Activated T-cell treated with anti-CD3 and anti-CD28 coated beads for 1 hour (primary cell): ENCODE results near the gene SPATA46.

Experiments
- DNase-seq: peaks from one replicate; pipeline ENCODE4 v3.0.0-alpha.2; 2020; ENCODE audit warnings: low read depth

SPATA46 gene

DNA sequence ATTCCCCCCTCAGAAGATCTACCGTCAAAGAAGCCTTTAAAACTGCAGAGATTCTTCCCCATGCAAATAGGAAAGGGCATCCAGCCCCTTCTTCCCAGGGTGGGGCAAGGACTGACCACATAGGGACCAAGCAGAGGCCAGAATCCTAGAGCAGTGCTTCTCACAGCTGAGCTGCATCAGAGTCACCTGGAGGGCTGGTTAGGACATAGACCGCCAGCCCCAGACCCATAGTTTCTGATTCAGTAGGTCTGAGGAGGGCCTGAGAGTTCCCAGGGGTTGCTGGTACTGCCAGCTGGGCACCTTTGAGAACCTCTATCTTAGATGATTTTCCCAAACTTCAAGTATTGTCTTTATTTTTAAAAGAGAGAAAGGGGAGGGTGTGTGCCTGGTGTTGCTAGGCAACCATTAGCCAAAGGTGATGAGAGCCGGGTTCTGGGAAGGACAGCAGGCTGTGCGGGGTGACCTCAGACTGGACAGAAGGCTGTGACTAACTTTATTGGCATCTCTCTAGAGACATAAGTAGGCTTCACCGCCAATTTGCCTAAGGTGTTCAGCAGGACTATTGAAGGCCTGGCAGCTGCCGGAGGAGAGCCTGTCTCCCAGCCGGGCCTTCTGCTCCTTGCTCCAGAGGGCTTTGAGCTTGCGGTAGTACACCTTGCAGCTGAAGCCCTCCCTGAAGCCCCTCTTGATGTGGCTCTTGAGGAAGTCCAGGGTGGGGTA, 3.0 kb downstream of the SPATA46 start:
- no peak for DNase-seq

DNA sequence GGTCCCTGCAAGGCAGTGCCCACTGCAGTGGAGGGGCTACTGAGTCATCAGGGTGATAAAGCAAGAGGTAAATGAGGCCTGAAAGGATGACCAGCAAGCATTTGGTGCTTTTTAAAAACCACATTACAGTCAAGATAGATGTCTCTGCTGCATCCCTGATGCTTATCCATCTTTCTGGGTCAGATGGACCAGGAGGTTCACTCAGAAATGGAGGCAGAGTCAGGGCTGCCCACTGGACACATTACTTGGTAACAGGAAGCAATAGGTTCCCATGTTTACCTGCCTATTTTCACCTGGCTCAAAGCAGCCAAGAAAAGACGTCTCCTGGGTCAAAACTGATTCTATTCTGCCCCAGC, 3.6 kb downstream of the SPATA46 start:
- no peak for DNase-seq

DNA sequence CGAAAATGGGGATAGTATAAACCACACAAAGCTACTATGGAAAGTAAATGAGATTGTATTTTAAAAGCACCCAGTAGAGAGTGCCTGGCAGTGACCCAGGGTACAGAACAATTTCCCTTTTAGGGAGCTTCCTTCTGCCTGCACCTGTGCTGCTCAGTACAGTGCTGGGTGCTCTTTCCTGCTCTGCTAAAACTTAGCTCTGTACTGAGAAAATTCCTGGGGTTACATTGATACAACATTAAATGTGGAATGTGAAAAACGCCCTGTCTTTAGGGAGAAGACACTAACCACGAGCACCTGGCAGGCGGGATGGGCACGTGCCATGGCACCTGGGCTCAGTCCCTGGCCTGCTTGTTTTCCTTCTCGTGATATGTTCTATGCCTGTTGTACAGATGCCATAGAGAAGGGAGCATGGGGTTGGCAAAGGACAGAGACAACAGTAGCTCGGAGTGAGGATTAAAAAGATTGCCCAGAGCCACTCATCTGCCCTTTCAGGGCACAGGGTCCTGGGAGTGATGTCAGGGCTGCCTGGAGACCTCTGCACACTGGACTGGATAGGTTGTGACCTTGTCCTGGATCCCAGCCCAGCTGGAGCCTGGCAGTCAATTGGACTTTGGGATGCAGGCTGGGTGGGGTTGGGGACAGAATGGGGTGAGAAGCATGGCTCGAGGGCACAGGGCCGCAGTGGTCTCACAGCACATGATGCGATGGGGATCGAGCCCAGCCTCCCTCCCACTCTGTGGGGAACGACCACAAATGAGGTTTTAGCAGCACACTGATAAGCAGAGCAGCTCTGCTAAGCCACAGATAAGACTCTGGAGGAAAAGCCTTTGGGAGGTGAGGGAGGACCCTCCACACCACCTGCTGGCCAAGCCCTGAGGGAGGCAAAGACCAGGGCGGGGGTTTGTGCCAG, 4.2 kb downstream of the SPATA46 start:
- no peak for DNase-seq

DNA sequence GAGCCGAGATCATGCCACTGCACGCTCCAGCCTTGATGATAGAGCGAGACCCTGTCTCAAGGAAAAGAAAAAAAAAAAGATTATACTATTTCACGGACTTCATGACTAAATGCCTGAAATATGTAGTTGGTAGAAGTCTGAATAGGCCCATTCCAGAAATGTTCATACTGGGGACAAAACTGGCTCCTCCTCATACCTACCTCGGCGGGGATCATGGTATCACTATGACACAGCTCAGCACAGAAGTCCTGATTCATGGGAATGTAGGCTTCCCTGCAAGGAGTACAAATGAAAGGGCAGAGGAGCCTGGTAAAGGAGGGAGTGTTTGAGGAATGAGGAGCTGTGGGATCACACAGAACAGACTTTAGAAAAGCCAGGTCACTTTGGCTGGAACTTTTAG, 5.0 kb downstream of the SPATA46 start:
- DNase-seq = no peak

DNA sequence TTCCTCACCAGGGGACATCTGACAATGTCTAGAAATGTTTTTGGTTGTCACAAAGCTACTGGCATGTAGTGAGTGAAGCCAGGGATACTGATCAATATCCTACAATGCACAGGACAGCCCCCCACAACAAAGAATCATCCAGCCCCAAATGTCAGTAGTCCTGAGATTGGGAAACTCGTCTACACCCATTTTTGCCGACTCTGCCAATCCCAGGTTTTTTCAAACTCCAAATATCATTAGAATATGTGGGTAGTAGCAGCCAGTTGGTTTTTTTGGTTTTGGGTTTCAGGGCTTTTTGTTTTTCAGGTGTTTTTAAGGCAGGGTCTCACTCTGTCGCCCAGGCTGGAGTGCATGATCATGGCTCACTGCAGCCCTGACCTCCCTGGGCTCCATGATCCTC, 5.9 kb downstream of the SPATA46 start:
- DNase-seq = no peak

DNA sequence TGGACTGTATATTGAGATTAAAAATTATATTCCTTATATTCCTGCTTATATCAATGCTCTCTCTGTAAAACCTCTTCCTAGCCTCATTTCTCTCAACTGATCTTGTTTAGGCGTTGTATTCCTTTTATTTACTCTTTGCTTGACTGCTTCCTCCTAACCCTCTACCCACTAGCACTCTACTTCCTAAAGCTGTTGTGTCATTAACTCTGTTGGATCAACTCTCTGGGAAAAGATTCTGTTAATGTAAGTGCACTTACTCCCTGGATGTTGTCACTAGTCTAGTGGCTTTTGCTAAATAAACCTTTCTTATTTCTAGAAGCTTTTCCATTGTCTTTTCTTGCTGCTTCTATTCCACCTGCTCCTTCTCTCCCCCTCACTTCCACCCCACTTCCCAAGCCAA, 6.5 kb downstream of the SPATA46 start:
- no peak for DNase-seq

DNA sequence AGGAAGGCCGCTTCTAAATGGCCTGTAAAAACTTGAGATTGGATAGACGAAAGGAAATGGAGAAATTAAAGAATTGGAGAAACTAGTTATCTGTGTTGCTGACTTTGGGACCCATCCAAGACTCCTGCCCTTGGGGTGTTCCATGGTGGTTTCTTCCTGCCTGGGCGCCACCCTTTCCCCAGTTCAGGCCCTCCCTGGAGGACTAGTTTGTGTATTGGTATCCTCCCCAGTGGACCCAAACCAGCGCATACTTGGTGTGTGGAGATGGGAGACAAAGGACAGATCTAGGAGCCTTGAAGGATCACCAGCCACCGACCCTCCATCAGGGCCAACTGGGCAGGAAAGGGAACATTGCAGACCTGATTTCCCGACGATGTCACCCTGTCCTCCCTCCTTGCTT, 7.1 kb downstream of the SPATA46 start:
- DNase-seq = no peak

DNA sequence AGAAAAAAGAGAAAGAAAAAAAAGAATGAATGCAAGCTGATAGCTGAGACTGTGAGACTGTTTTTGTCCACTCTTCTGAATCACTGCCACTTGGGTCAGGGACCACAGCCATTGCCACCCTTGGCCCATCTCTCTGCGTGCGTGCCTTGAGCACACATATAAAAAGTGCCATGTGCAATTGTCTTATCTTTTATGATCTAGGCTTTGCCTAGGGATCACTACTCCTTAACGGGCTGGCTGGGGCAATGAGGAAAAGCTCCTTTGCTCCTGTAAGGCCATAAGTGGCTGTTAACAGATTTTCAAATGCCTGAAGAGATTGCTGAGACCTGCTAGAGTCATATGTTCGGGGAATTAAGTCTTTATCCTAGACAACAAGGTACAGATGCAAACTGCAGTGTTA, 8.2 kb downstream of the SPATA46 start:
- DNase-seq = no peak

DNA sequence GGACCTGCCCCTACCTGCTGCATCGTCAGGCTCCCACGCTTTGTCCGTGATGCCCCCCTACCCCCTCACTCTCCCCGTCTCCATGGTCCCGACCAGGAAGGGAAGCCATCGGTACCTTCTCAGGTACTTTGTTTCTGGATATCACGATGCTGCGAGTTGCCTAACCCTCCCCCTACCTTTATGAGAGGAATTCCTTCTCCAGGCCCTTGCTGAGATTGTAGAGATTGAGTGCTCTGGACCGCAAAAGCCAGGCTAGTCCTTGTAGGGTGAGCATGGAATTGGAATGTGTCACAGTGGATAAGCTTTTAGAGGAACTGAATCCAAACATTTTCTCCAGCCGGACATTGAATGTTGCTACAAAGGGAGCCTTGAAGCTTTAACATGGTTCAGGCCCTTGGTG, 8.9 kb downstream of the SPATA46 start:
- no peak for DNase-seq

DNA sequence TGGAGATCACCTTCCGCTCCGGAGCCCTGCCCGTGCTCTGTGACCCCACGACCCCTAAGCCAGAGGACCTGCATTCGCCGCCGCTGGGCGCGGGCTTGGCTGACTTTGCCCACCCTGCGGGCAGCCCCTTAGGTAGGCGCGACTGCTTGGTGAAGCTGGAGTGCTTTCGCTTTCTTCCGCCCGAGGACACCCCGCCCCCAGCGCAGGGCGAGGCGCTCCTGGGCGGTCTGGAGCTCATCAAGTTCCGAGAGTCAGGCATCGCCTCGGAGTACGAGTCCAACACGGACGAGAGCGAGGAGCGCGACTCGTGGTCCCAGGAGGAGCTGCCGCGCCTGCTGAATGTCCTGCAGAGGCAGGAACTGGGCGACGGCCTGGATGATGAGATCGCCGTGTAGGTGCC, 9.6 kb downstream of the SPATA46 start:
- no peak for DNase-seq

DNA sequence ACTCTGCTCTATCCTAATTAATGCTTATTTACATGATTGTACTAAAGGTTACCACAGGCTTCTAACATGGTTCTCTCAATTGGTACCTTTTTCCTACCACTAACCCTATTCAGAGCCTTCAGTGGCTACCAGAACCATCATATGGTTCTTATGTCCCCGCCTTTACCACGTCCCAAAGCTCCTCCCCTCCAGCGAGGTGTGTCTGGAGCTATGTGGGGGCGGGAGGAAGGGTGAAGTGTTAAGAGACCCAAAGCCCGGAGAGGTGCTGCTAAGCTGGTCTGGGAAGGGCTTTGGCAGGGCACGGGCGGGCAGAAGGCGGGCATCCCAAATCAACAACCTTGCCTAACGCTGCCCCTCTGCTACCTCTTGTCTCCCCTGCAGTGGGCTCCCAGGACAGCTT, 10.0 kb downstream of the SPATA46 start:
- DNase-seq = no peak

DNA sequence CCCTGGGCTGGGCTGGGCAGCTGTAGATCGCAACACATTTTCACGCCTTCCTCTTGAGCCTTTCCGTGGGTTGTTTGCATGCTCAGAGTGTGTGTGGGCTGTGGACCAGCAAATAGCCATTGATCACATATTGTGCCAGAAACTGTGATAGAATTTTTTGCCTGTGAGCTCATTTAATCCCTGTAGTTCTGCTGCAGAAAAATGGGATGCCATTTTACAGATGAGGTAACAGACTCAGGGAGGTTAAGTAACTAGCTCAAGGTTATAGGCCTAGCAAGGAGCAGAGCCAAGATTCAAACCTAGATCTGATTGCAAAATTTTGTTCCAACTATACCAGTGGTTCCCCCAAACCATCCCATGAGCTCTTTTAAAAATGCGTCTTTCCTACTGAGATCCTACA, 10.5 kb downstream of the SPATA46 start:
- no peak for DNase-seq

DNA sequence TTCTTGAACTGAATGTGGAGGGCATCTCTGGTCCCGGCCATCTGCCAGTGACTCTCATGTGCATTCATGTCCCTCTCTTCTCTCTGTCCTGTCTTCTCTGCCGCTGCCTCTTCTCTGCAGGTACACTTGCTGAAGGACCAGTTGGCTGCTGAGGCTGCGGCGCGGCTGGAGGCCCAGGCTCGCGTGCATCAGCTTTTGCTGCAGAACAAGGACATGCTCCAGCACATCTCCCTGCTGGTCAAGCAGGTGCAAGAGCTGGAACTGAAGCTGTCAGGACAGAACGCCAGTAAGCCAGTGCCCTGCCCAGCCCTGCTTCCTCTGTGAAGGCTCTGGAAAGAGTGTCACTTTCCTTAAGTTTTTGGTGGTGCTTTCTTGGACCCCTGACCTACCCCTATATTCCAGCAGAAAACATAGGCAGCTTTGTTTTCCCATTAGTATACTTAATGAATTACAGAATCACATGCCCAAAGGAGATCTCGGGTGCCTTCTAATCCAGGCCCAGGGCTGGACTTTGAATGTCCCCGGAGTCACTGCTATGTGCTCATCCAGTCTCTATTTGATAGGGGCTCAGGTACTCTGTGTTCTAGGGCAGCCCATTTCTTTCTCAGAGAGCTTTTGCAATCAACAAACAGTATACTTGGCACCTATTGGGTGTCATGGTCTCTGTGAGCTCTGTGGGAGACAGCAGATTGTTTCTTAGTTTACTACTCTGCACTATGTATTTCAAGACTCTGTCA, 11.2 kb downstream of the SPATA46 start:
- DNase-seq = no peak

DNA sequence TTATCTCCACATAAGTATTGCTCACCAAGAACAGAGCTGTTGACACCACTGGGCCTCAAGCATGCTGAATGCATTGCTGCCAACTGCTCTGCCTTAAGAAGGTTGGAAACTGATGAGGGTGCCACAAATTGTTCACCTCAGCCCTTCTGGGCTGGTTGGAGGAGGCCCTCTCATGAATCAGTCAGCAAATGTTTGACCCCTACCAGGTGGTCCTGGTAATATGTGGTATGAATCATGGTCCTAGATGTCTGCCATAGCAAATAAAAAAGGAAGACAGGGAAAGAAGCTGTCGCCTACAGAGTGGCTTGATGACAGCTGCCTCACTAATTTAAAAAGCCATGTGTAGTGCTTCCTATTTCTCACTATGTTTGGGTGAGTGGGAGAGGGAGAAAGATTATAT, 12.2 kb downstream of the SPATA46 start:
- no peak for DNase-seq

DNA sequence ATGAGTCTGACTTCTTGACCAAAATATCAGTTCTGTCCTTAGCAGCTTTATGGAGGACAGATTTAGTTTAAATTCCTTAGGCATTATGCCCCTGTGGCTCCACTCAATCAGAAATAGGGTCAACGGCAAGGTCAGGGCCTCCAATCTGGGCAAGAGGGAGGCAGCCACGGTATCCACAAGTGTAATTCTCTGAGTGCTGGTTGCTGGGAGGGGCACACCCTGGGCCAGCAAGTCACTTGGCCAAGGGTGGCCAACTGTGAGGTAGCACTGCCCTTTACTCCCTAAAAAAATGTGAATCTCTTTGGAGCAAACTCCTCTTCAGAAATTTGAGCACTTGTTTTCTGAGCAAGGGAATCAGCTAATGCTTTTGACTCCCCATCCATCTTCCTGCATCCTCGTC, 12.8 kb downstream of the SPATA46 start:
- DNase-seq = no peak

DNA sequence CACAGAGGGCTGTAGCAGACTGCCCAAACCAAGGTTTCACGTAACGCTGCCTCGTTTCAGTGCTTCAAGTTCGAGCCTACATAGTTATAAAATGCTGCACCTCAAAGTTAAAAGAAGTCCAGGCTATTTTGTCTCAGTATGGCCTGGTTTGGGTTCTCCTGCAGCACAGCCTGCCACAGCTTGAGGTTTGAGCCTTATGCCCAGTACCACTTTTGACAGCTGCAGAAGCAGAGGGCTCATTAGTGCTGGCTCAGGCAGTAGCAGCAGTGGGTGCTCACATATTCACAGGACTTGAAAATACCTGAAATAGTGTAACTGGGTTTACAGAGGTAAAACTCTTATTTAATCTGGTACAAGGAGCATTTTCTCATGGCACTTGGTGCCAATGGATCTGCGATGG, 15.3 kb downstream of the SPATA46 start:
- DNase-seq = no peak

DNA sequence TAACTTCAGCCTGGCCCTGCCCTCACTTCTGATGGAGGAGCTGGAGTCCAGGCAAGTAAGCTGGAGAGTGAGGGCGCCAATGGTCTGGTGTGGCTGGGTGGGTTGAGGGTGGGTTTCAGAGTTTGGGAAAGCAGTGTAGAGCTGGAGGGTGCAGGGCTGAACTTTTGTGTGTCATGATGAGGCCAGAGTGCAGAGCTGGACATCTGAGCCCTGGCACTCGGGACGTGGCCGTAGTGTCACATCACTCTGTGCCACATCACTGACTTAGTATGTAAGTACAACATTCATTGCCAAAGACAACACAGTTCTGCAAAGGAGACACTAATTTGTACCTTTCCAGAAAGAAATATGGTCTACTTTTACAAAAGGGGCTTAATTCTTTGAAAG, 15.8 kb downstream of the SPATA46 start:
- no peak for DNase-seq

DNA sequence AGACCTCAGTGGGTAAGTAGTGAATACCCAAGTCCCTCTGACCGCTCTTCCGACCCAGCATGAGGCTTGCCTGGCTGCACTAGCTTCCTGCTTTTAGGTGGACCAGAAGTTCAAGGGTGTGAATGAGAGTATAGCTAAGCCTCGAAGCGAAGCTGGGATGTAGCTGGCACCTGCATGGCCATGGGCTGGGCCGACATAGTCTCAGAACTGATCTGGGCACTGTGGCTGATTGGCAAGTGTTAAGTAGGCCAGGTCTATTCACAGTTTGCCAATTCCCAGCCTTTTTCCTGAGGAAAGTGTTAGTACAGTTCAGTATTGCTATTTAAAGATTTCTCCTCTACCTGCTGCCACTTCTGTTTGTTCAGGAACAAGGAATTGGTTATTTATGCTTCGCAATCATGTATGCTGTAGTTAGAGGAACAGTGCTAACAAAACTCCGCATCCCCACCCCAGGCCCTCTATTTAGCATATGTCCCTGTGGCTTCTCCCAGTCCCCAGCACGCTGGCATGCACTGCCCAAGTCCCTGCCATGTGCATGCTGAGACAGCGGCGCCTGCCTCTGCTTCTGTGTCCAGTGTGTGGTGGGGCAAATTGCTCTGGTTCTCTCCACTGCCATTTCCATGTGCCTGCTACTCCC, 16.3 kb downstream of the SPATA46 start:
- no peak for DNase-seq

DNA sequence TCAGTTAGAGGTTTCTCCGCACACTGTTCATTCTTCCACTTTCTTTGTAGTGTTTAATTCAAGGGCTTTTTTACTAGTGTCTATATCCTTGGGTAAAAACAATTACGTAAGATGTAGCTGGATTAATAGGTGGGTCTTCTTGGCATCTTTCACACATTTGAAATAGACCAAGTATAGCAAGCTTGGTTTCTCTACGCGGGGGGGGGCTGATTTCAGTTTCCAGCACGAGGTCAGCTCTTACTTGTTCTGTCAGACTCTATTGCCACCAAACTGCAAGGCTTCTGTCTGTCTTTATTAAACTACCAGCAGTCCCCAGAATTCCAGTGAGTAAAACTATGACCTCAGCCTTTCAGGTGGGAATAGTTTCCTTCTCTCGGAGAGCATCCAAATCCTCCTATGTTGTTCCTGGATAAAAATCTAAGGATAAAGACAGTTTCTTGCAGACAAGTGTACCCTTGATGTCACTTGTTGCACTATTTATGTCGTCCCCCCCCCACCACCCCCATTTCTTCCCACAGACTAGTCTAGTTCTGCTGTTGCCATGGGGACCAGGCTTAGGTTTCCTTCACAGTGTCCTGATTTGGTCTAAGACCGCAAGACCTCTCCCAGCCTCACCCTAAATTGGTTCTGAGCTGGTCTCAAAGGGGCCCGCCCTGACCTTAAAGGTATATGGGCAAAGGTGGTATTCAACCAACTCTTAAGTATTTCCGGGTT, 17.0 kb downstream of the SPATA46 start:
- DNase-seq = no peak

DNA sequence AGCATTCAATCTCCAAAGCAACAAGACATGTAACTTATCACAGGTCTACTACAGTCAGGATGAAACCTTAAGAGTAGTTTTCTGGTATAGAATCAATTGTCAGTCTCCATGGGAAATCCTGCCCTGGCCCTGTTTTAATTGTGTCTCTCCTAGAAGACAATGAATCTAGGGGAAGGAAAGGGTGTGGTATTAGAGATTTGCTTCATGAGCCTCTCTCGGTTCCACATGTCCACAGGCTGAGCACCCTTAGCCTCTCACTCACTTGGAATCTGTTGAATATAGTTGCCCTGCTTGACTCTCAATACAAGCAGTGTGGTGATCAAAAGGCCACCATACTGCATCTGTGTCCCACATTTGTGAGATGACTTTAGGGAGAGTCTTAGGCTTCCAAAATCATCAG, 17.7 kb downstream of the SPATA46 start:
- no peak for DNase-seq

DNA sequence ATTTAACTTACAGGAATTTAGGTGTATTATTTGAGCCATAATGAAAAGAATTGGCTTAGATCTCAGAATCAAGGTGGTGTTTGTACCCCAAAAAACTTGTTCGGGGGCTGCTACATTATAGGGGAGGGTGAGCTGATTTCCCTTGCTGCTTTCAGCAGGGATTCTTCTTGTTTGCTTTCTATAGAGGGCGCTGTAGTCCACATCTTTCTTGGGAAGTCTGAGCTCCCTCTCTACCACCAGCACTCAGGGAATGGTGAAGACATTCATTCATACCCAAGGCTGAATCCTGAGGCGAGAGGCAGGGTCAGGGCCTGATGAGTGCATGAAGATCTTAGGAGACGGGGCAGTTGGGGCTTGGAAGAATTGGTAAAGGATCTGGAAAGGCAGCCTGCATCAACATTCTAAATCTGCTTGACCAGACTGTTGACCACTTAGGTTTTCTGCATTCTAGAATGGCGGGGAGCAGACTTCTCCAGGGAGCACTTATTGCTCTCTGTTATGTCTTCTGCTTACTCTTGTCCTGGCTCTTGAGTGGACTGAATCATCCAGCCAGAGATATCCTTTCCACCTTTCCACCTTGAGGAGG, 18.9 kb downstream of the SPATA46 start:
- DNase-seq = no peak

DNA sequence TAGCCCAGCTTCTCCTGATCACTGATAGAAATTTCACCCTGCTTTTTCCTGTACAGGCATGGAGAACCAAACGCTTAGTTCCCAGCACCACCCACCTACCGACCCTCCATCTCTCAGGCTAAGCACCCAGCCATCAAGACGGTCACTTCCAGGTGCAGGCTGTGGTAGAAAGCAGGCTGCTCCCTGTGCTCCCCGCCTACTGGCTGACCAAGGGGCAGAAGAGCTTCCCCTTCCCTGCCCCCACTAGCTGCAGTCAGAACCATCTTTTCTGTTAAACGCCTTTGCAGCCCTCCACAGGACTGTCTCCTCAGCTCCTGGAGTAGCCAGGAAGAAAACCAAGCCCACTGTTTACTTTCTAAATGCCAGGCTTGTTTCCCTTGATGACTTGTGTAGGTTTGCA, 23.0 kb downstream of the SPATA46 start:
- no peak for DNase-seq
